IMR-90 (cell line): ENCODE data around the gene RTP4. TPM values are rescaled to one million over a fixed set of nuclear protein-coding genes. Genes with fewer than 3 reads are reported as not detected.
A peak's percentile ranks its signal among the peaks of the same experiment; 100 is the strongest.

Experiments
- ATAC-seq: fragments of 200-7000 bp; cut with Tn5 transposase; 2 replicates; pipeline ENCODE4 v1.9.1; 2020; ENCODE audit warnings: low read depth, mild to moderate bottlenecking, moderate library complexity
- BruUV-seq: library from RNA; stranded (reverse); fragments of 400-500 nt; replicated peaks from 2 replicates; lab custom pipeline; 2021; lab: Mats Ljungman, UMichigan
- CTCF ChIA-PET: fragments of 300-600 bp; formaldehyde crosslinking; extraction: SDS; loops from one replicate; lab custom pipeline; 2021; ENCODE audit warnings: antibody characterized with exemption; lab: Yijun Ruan, JAX
- POLR2A ChIA-PET: fragments of 300-600 bp; sonication (Branson Sonifier 250); formaldehyde crosslinking; loops from one replicate; lab custom pipeline; 2022; ENCODE audit warnings: antibody characterized with exemption; ENCODE audit not compliant: unreplicated experiment; lab: Charles Lee
- DNase-seq: peaks from one replicate; pipeline ENCODE4 v3.0.0; 2013
- H2AFZ ChIP-seq: replicated peaks from 2 replicates; pipeline ENCODE3; 2013; ENCODE audit warnings: low read length, mild to moderate bottlenecking; ENCODE audit not compliant: poor library complexity
- H2AK5ac ChIP-seq: 2 replicates; pipeline ENCODE4 v1.6.1; 2013; ENCODE audit warnings: low read depth, low read length, inconsistent platforms
- H2AK9ac ChIP-seq: replicated peaks from 2 replicates; pipeline ENCODE3; 2013; ENCODE audit warnings: mild to moderate bottlenecking, low read depth, low read length, moderate library complexity; ENCODE audit not compliant: poor library complexity
- H2BK120ac ChIP-seq: 2 replicates; pipeline ENCODE4 v1.6.1; 2013; ENCODE audit warnings: low read depth, low read length, inconsistent platforms
- H2BK15ac ChIP-seq: 3 replicates; pipeline ENCODE4 v1.6.1; 2013; ENCODE audit warnings: low read depth, low read length, inconsistent platforms
- H2BK20ac ChIP-seq: 2 replicates; pipeline ENCODE4 v1.6.1; 2013; ENCODE audit warnings: low read depth, mild to moderate bottlenecking, inconsistent platforms, low read length, moderate library complexity
- H2BK5ac ChIP-seq: 2 replicates; pipeline ENCODE4 v1.6.1; 2013; ENCODE audit warnings: mild to moderate bottlenecking, low read depth, low read length, inconsistent platforms; ENCODE audit not compliant: poor library complexity, severe bottlenecking
- H3K14ac ChIP-seq: replicated peaks from 2 replicates; pipeline ENCODE4 v1.6.1; 2013; ENCODE audit warnings: low read depth, low read length, inconsistent platforms
- H3K18ac ChIP-seq: 2 replicates; pipeline ENCODE4 v1.6.1; 2013; ENCODE audit warnings: low read depth, low read length, control low read depth
- H3K23ac ChIP-seq: 2 replicates; pipeline ENCODE4 v1.6.1; 2013; ENCODE audit warnings: low read depth, low read length, inconsistent platforms
- H3K27ac ChIP-seq: 2 replicates; pipeline ENCODE4 v1.5.1; 2013; ENCODE audit warnings: mild to moderate bottlenecking, control low read depth, low read length; ENCODE audit not compliant: insufficient read depth
- H3K27me3 ChIP-seq: 2 replicates; pipeline ENCODE4 v1.6.1; 2013; ENCODE audit warnings: low read length; ENCODE audit not compliant: control insufficient read depth, insufficient read depth
- H3K36me3 ChIP-seq: 2 replicates; pipeline ENCODE4 v1.6.1; 2013; ENCODE audit warnings: low read length, mixed read lengths; ENCODE audit not compliant: control insufficient read depth, insufficient read depth
- H3K4ac ChIP-seq: 2 replicates; pipeline ENCODE4 v1.6.1; 2013; ENCODE audit warnings: low read depth, low read length, inconsistent platforms
- H3K4me1 ChIP-seq: 2 replicates; pipeline ENCODE4 v1.6.1; 2013; ENCODE audit warnings: low read length, mixed read lengths; ENCODE audit not compliant: control insufficient read depth, insufficient read depth
- H3K4me2 ChIP-seq: 2 replicates; pipeline ENCODE4 v1.6.1; 2013; ENCODE audit warnings: low read depth, mild to moderate bottlenecking, control low read depth, low read length, moderate library complexity
- H3K4me3 ChIP-seq: 2 replicates; pipeline ENCODE4 v1.5.1; 2013; ENCODE audit warnings: low read depth, mild to moderate bottlenecking, control low read depth, low read length, moderate library complexity; ENCODE audit not compliant: insufficient read depth
- H3K56ac ChIP-seq: 2 replicates; pipeline ENCODE4 v1.6.1; 2013; ENCODE audit warnings: low read length, inconsistent platforms; ENCODE audit not compliant: insufficient read depth; ENCODE audit errors: extremely low read depth
- H3K79me1 ChIP-seq, 2 experiments: 2 replicates each; pipeline ENCODE4 v1.6.1; 2013; ENCODE audit warnings: low read length in 2 of 2, inconsistent platforms in 1 of 2, low read depth in 1 of 2
- H3K9ac ChIP-seq: 2 replicates; pipeline ENCODE4 v1.6.1; 2013; ENCODE audit warnings: low read depth, low read length, control low read depth
- H3K9me1 ChIP-seq: 2 replicates; pipeline ENCODE4 v1.6.1; 2013; ENCODE audit warnings: low read length, inconsistent platforms; ENCODE audit not compliant: insufficient read depth
- H3K9me3 ChIP-seq: 2 replicates; pipeline ENCODE4 v1.6.1; 2013; ENCODE audit warnings: low read length; ENCODE audit not compliant: control insufficient read depth, insufficient read depth
- H4K20me1 ChIP-seq: 2 replicates; pipeline ENCODE4 v1.6.1; 2013; ENCODE audit warnings: low read length, inconsistent platforms; ENCODE audit not compliant: insufficient read depth
- H4K5ac ChIP-seq: 2 replicates; pipeline ENCODE4 v1.6.1; 2013; ENCODE audit warnings: mild to moderate bottlenecking, low read depth, low read length, control low read depth
- H4K8ac ChIP-seq, 2 experiments: 2 replicates each; pipeline ENCODE4 v1.6.1; 2013; ENCODE audit warnings: low read depth in 2 of 2, low read length in 2 of 2, control low read depth in 1 of 2, inconsistent platforms in 1 of 2
- H4K91ac ChIP-seq: 2 replicates; pipeline ENCODE4 v1.6.1; 2013; ENCODE audit warnings: low read depth, low read length, inconsistent platforms; ENCODE audit not compliant: insufficient read depth
- BHLHE40 ChIP-seq: fragments of 150-350 bp; IDR thresholded peaks from 2 replicates; pipeline ENCODE4 v1.6.1; 2016; ENCODE audit warnings: mild to moderate bottlenecking, low read depth, low read length
- CEBPB ChIP-seq: IDR thresholded peaks from 2 replicates; pipeline ENCODE4 v1.6.1; 2012; ENCODE audit warnings: low read depth, low read length, improper control_type of control experiment
- CHD1 ChIP-seq: IDR thresholded peaks from 2 replicates; pipeline ENCODE4 v1.6.1; 2012; ENCODE audit warnings: low read depth, low read length, improper control_type of control experiment
- CTCF ChIP-seq: conservative IDR thresholded peaks from 2 replicates; pipeline ENCODE4 v1.5.1; 2012; ENCODE audit warnings: mild to moderate bottlenecking, low read depth, low read length, improper control_type of control experiment
- ELK1 ChIP-seq: fragments of 150-350 bp; IDR thresholded peaks from 2 replicates; pipeline ENCODE4 v1.6.1; 2016; ENCODE audit warnings: low read depth, mild to moderate bottlenecking, low read length, moderate library complexity, borderline replicate concordance
- FOS ChIP-seq: fragments of 150-350 bp; IDR thresholded peaks from 2 replicates; pipeline ENCODE4 v1.6.1; 2016; ENCODE audit warnings: low read depth, low read length
- MAFK ChIP-seq: IDR thresholded peaks from 2 replicates; pipeline ENCODE4 v1.6.1; 2012; ENCODE audit warnings: low read depth, low read length, improper control_type of control experiment
- MAZ ChIP-seq: IDR thresholded peaks from 2 replicates; pipeline ENCODE4 v1.6.1; 2012; ENCODE audit warnings: low read depth, mild to moderate bottlenecking, low read length, improper control_type of control experiment, moderate library complexity, borderline replicate concordance
- MXI1 ChIP-seq: IDR thresholded peaks from 2 replicates; pipeline ENCODE4 v1.6.1; 2012; ENCODE audit warnings: low read depth, mild to moderate bottlenecking, low read length, moderate library complexity, borderline replicate concordance
- NFE2L2 ChIP-seq: fragments of 150-350 bp; IDR thresholded peaks from 2 replicates; pipeline ENCODE4 v1.6.1; 2016; ENCODE audit warnings: low read depth, mild to moderate bottlenecking, low read length
- POLR2A ChIP-seq: IDR thresholded peaks from 2 replicates; pipeline ENCODE4 v1.6.1; 2012; ENCODE audit warnings: mild to moderate bottlenecking, low read depth, low read length
- RAD21 ChIP-seq: IDR thresholded peaks from 2 replicates; pipeline ENCODE4 v1.6.1; 2012; ENCODE audit warnings: low read length, improper control_type of control experiment
- RCOR1 ChIP-seq: IDR thresholded peaks from 2 replicates; pipeline ENCODE4 v1.6.1; 2012; ENCODE audit warnings: mild to moderate bottlenecking, low read length, improper control_type of control experiment; ENCODE audit not compliant: insufficient replicate concordance
- RFX5 ChIP-seq: IDR thresholded peaks from 2 replicates; pipeline ENCODE4 v1.8.0; 2012; ENCODE audit warnings: low read depth, mild to moderate bottlenecking, low read length, moderate library complexity
- SMC3 ChIP-seq: fragments of 150-350 bp; IDR thresholded peaks from 2 replicates; pipeline ENCODE4 v1.6.1; 2016; ENCODE audit warnings: low read depth, mild to moderate bottlenecking, antibody characterized with exemption, low read length, moderate library complexity
- USF2 ChIP-seq: fragments of 150-350 bp; IDR thresholded peaks from 2 replicates; pipeline ENCODE4 v1.6.1; 2017; ENCODE audit warnings: mild to moderate bottlenecking, antibody characterized with exemption, low read length, low read depth
- WGBS, 2 experiments: methylation state at CpG; one replicate each; pipeline versions ENCODE4 v1.1.5 to v1.1.7; 2013; ENCODE audit warnings: missing lambda C conversion rate in 2 of 2; ENCODE audit not compliant: insufficient read length in 1 of 2; ENCODE audit errors: extremely low coverage in 2 of 2; 5-methylcytosine and 5-hydroxymethylcytosine counted together
- dilution Hi-C: fragments of 300-500 bp; cut with HindIII; formaldehyde crosslinking; loops from one replicate; pipeline ENCODE4 v1.14.3; 2018; ENCODE audit warnings: low sequenced_read_pairs; ENCODE audit not compliant: unreplicated experiment
- in situ Hi-C: fragments of 300-500 bp; cut with MboI; formaldehyde crosslinking; loops from 3 replicates; pipeline ENCODE4 v1.14.3; 2019; ENCODE audit warnings: low sequenced_read_pairs, inconsistent platforms, mixed read lengths
- intact Hi-C: fragments of 100-400 bp; cut with micrococcal nuclease; formaldehyde crosslinking; loops from 2 replicates; pipeline ENCODE4 v1.10.0; 2022
- polyA plus RNA-seq, 3 experiments: library from polyadenylated mRNA; depleted of rRNA; stranded (reverse); fragments of >200 nt; gene quantifications; 2 replicates each; pipeline ENCODE4 v1.2.3, GENCODE V29; 2012; ENCODE audit warnings: low replicate concordance in 1 of 3
- total RNA-seq: library from RNA; depleted of rRNA; stranded (reverse); fragments of >200 nt; gene quantifications from 2 replicates; pipeline ENCODE4 v1.2.3, GENCODE V29; 2012

The RTP4 gene
- total and polyA plus RNA-seq, 2 of the 4 experiments (the other 2 are of a cell fraction), result not detected

- H2BK5ac ChIP-seq, result no peak overlapping the region
- H2AK9ac ChIP-seq, result no peak overlapping the region
- H3K27me3 ChIP-seq, result peaks cover 3% of the 10 kb centered on the region; the same call in 1 of the 2 replicates
- WGBS, 2 experiments, result 9% methylated on average over 5 of the region's 8 CpGs; no CpG with 5 or more reads in 1 of the 2 experiments
- in situ Hi-C loops (no loop called here), dilution Hi-C loops (no loop called here), intact Hi-C loops (no loop called here)
- H3K79me1 ChIP-seq, result no peaks in the 10 kb centered on the region
- H2BK20ac ChIP-seq, result no peak overlapping the region
- DNase-seq (peak; percentile 20), ATAC-seq (peak; percentile 74)
- H4K20me1 ChIP-seq, result no peaks in the 10 kb centered on the region
- H2AFZ ChIP-seq, result peak overlapping the region; percentile 19
- H3K4me1 ChIP-seq, result peaks cover 2% of the 10 kb centered on the region; the same call in 1 of the 2 replicates
- no TSS peak for BruUV-seq
- ChIA-PET POLR2A (no interaction called here), CTCF (no interaction called here)
- peak overlapping the region; percentile 6 for H3K4me2 ChIP-seq
- H4K8ac ChIP-seq, result peak overlapping the region in 1 of 2 experiments; percentile 32; a peak in 1 of 4 replicates
- 0 out of 3 replicates have a peak overlapping the region, but pooled peaks have one; percentile 11 for H2BK15ac ChIP-seq
- H3K14ac ChIP-seq, result no peak overlapping the region
- no peak for TF ChIP-seq CHD1
- TF ChIP-seq CTCF, result no peak
- no peak for TF ChIP-seq USF2
- TF ChIP-seq MXI1, result no peak
- no peak for TF ChIP-seq FOS
- no peak for TF ChIP-seq RAD21
- no peak for TF ChIP-seq MAFK
- no peak for TF ChIP-seq SMC3
- TF ChIP-seq MAZ, result no peak
- TF ChIP-seq BHLHE40, result no peak
- TF ChIP-seq ELK1, result no peak
- TF ChIP-seq POLR2A, result no peak
- no peak for TF ChIP-seq RCOR1
- TF ChIP-seq CEBPB, result no peak
- no peak for TF ChIP-seq RFX5
- TF ChIP-seq NFE2L2, result no peak
- H3K4me3 ChIP-seq, result no peak overlapping the region
- H3K9me1 ChIP-seq, result no peaks in the 10 kb centered on the region
- H3K18ac ChIP-seq, result peak overlapping the region; percentile 28; the same call in 1 of the 2 replicates
- H4K5ac ChIP-seq, result peak overlapping the region; percentile 11; the same call in 1 of the 2 replicates
- no peak overlapping the region for H4K91ac ChIP-seq
- H2BK120ac ChIP-seq, result peak overlapping the region; percentile 49; the same call in 1 of the 2 replicates
- H3K23ac ChIP-seq, result no peak overlapping the region; the same call in 1 of the 2 replicates
- H3K9ac ChIP-seq, result no peak overlapping the region; the same call in 1 of the 2 replicates
- no peaks in the 10 kb centered on the region for H3K9me3 ChIP-seq
- H2AK5ac ChIP-seq, result no peak overlapping the region
- no peak overlapping the region for H3K4ac ChIP-seq
- no peak overlapping the region for H3K56ac ChIP-seq
- peak overlapping the region; percentile 75 for H3K27ac ChIP-seq
- no peaks in the 10 kb centered on the region for H3K36me3 ChIP-seq
Measured at GRCh38 chr3:187382609-187383151, 14.5 kb downstream of the RTP4 start.
